Keratinocyte (primary cell): ENCODE data around the gene AFDN. TPM values are rescaled to one million over a fixed set of nuclear protein-coding genes. Genes with fewer than 3 reads are reported as not detected.

ENCODE experiments used
- DNase-seq: peaks from one replicate; pipeline ENCODE4 v3.0.0-alpha.2; 2011; ENCODE audit warnings: low read depth, missing footprints, low spot score
- FAIRE-seq: peaks from 2 replicates; lab custom pipeline; 2011; peaks lifted over from hg19 to GRCh38; lab: Jason Lieb, UNC
- H2AFZ ChIP-seq: 2 replicates; pipeline ENCODE4 v1.6.0; 2012; ENCODE audit warnings: low read length, control low read depth, inconsistent platforms; ENCODE audit not compliant: control insufficient read depth
- H3K27ac ChIP-seq: 2 replicates; pipeline ENCODE4 v1.5.1; 2011; ENCODE audit warnings: low read length; ENCODE audit not compliant: control insufficient read depth, insufficient read depth
- H3K27me3 ChIP-seq: 3 replicates; pipeline ENCODE4 v1.6.0; 2011; ENCODE audit warnings: low read length; ENCODE audit not compliant: control insufficient read depth, insufficient read depth; ENCODE audit errors: extremely low read depth
- H3K36me3 ChIP-seq, 2 experiments: 2 replicates in 1 of 2; 3 replicates in 1 of 2; pipeline ENCODE4 v1.5.1; 2011; ENCODE audit warnings: low read length in 2 of 2, mild to moderate bottlenecking in 1 of 2; ENCODE audit not compliant: control insufficient read depth in 2 of 2, insufficient read depth in 2 of 2; ENCODE audit errors: extremely low read depth in 1 of 2
- H3K4me1 ChIP-seq: 3 replicates; pipeline ENCODE4 v1.5.1; 2011; ENCODE audit warnings: low read length; ENCODE audit not compliant: control insufficient read depth, insufficient read depth; ENCODE audit errors: extremely low read depth
- H3K4me2 ChIP-seq: 3 replicates; pipeline ENCODE4 v1.6.0; 2011; ENCODE audit warnings: low read depth, low read length; ENCODE audit not compliant: control insufficient read depth, insufficient read depth; ENCODE audit errors: extremely low read depth
- H3K4me3 ChIP-seq, 3 experiments: fragments of 200-600 bp in 1 of 3; sonication (generic) in 1 of 3; 2 replicates in 2 of 3; 3 replicates in 1 of 3; pipeline ENCODE4 v1.5.1; 2011 to 2016; ENCODE audit warnings: low read length in 3 of 3, mild to moderate bottlenecking in 3 of 3, control low read depth in 2 of 3, inconsistent platforms in 1 of 3, low read depth in 1 of 3, mixed read lengths in 1 of 3, mixed run types in 1 of 3, moderate library complexity in 1 of 3; ENCODE audit not compliant: control insufficient read depth in 2 of 3, insufficient read depth in 2 of 3; ENCODE audit errors: extremely low read depth in 1 of 3
- H3K79me2 ChIP-seq: 2 replicates; pipeline ENCODE4 v1.6.0; 2012; ENCODE audit warnings: low read length; ENCODE audit not compliant: control insufficient read depth, insufficient read depth
- H3K9ac ChIP-seq: 3 replicates; pipeline ENCODE4 v1.6.0; 2011; ENCODE audit warnings: low read length; ENCODE audit not compliant: control insufficient read depth, insufficient read depth; ENCODE audit errors: extremely low read depth
- H3K9me1 ChIP-seq: 3 replicates; pipeline ENCODE4 v1.6.0; 2011; ENCODE audit warnings: low read length; ENCODE audit not compliant: control insufficient read depth, insufficient read depth; ENCODE audit errors: extremely low read depth
- H3K9me3 ChIP-seq: 2 replicates; pipeline ENCODE4 v1.5.1; 2012; ENCODE audit warnings: low read depth, low read length; ENCODE audit not compliant: control insufficient read depth
- H4K20me1 ChIP-seq: 3 replicates; pipeline ENCODE4 v1.6.0; 2011; ENCODE audit warnings: low read length; ENCODE audit not compliant: control insufficient read depth, insufficient read depth; ENCODE audit errors: extremely low read depth
- EZH2 ChIP-seq: IDR thresholded peaks from one replicate; pipeline ENCODE4 v1.6.1; 2012; ENCODE audit warnings: inconsistent platforms, mild to moderate bottlenecking, low read length, moderate library complexity
- dilution Hi-C: fragments of 300-500 bp; cut with MboI; formaldehyde crosslinking; loops from one replicate; pipeline ENCODE4 v1.7.0; 2020; ENCODE audit warnings: low sequenced_read_pairs; ENCODE audit not compliant: extremely low pct_ligation_motif_present
- polyA plus RNA-seq, 5 experiments: library from polyadenylated mRNA; depleted of rRNA in 3 of 5; stranded (reverse) in 3 of 5; stranded (forward) in 1 of 5; unstranded in 1 of 5; fragments of >200 nt; gene quantifications; 1 replicate in 1 of 5; 2 replicates in 3 of 5; 3 replicates in 1 of 5; pipeline versions ENCODE4 v1.2.1 to v1.2.3, GENCODE V29; 2011 to 2012; ENCODE audit warnings: missing spikeins in 2 of 5, low read depth in 1 of 5, low replicate concordance in 1 of 5
- TF ChIP-seq, protein P1 (sequence below), 3 experiments: IDR thresholded peaks in 1 of 3; conservative IDR thresholded peaks in 1 of 3; optimal IDR thresholded peaks in 1 of 3; 2 replicates in 2 of 3; 3 replicates in 1 of 3; pipeline versions ENCODE3 to v1.5.1; 2011; ENCODE audit warnings: low read length in 3 of 3, mild to moderate bottlenecking in 3 of 3, moderate library complexity in 2 of 3, control low read depth in 1 of 3, inconsistent platforms in 1 of 3; ENCODE audit not compliant: insufficient read depth in 2 of 3; ENCODE audit errors: extremely low read depth in 1 of 3

The AFDN gene
- polyA plus RNA-seq, 1 donor (not counting 4 experiments of a cell fraction or from before 2014, with no cell fraction given): 46.5 TPM

DNA sequence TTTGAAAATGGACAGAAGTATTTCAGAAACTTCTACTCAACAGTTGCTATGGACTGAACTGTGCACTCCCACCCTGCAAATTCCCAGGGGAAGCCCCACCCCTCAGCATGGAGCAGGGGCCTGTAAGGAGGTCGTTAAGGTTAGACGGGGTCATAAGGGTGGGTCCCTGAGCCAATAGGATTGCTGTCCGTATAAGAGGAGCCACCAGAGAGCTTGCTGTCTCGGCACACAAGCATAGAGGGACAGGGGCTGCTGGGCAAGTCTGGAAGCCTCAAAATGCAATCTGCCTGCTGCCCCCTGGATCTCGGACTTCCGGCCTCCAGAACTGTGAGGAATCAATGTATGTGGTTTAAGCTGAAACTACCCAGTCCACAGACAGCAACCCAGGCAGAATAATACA, 37.4 kb upstream of the AFDN start:
- DNase-seq (no peak), FAIRE-seq (no peak)
- H4K20me1 ChIP-seq: no peaks in the 10 kb centered on the region
- no peaks in the 10 kb centered on the region for H3K4me1 ChIP-seq
- no peaks in the 10 kb centered on the region for H3K36me3 ChIP-seq
- H3K27me3 ChIP-seq: peaks cover 7% of the 10 kb centered on the region
- no peaks in the 10 kb centered on the region for H3K9me3 ChIP-seq
- H3K9me1 ChIP-seq: no peaks in the 10 kb centered on the region
- no peak overlapping the region for H3K27ac ChIP-seq
- no peak overlapping the region for H2AFZ ChIP-seq
- H3K4me2 ChIP-seq: no peak overlapping the region
- TF ChIP-seq EZH2: no peak
- TF ChIP-seq, protein P1, sequence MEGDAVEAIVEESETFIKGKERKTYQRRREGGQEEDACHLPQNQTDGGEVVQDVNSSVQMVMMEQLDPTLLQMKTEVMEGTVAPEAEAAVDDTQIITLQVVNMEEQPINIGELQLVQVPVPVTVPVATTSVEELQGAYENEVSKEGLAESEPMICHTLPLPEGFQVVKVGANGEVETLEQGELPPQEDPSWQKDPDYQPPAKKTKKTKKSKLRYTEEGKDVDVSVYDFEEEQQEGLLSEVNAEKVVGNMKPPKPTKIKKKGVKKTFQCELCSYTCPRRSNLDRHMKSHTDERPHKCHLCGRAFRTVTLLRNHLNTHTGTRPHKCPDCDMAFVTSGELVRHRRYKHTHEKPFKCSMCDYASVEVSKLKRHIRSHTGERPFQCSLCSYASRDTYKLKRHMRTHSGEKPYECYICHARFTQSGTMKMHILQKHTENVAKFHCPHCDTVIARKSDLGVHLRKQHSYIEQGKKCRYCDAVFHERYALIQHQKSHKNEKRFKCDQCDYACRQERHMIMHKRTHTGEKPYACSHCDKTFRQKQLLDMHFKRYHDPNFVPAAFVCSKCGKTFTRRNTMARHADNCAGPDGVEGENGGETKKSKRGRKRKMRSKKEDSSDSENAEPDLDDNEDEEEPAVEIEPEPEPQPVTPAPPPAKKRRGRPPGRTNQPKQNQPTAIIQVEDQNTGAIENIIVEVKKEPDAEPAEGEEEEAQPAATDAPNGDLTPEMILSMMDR (optimal IDR thresholded peaks at IDR 0.05 in 1 of 3, IDR thresholded peaks at IDR 0.05 in 1 of 3, conservative IDR thresholded peaks at IDR 0.05 in 1 of 3; ENCODE audit: extremely low read depth in 1 of 3, insufficient read depth in 2 of 3, low read length in 3 of 3): no peak
- no peak overlapping the region for H3K9ac ChIP-seq
- no peak overlapping the region for H3K4me3 ChIP-seq
- H3K79me2 ChIP-seq: no peaks in the 10 kb centered on the region
- dilution Hi-C loops: no loop called here

GRCh38 chr6:167791091-167791779, 35.5 kb upstream of the AFDN start:
- Histone ChIP-seq H3K79me2 (no peaks in the 10 kb centered on the region), H3K9ac (no peak overlapping the region), H4K20me1 (no peaks in the 10 kb centered on the region), H3K27me3 (peaks cover 19% of the 10 kb centered on the region), H3K36me3 (no peaks in the 10 kb centered on the region), H3K4me1 (no peaks in the 10 kb centered on the region), H3K9me1 (no peaks in the 10 kb centered on the region), H3K4me3 (no peak overlapping the region), H2AFZ (no peak overlapping the region), H3K27ac (no peak overlapping the region), H3K4me2 (no peak overlapping the region), H3K9me3 (no peaks in the 10 kb centered on the region)
- no peak for TF ChIP-seq EZH2
- TF ChIP-seq, protein P1 (optimal IDR thresholded peaks at IDR 0.05 in 1 of 3, IDR thresholded peaks at IDR 0.05 in 1 of 3, conservative IDR thresholded peaks at IDR 0.05 in 1 of 3; ENCODE audit: extremely low read depth in 1 of 3, insufficient read depth in 2 of 3, low read length in 3 of 3): peak in 1 of 3 experiments; percentile 7
- no peak for DNase-seq
- dilution Hi-C loops: no loop called here
- FAIRE-seq: peak; percentile 17
